RWPE2 (cell line): ENCODE measurements around the gene AGPAT2.
A peak's percentile ranks its signal among the peaks of the same experiment; 100 is the strongest.

Experiments used
- ATAC-seq: fragments of 200-7000 bp; cut with Tn5 transposase; 3 replicates; pipeline ENCODE4 v1.9.1; 2021; ENCODE audit warnings: low read depth
- DNase-seq: peaks from one replicate; pipeline ENCODE4 v3.0.0-alpha.2; 2020; ENCODE audit warnings: low spot score
- H3K27ac ChIP-seq: fragments of 450-650 bp; 2 replicates; pipeline ENCODE4 v1.5.1; 2017; ENCODE audit warnings: mild to moderate bottlenecking; ENCODE audit not compliant: poor library complexity, severe bottlenecking
- H3K27me3 ChIP-seq: fragments of 250-450 bp; sonication (Bioruptor Pico); 2 replicates; pipeline ENCODE4 v1.5.1; 2021; ENCODE audit warnings: mild to moderate bottlenecking, moderate library complexity; ENCODE audit not compliant: insufficient read depth, poor library complexity, severe bottlenecking
- H3K36me3 ChIP-seq: fragments of 250-450 bp; sonication (Bioruptor Pico); 2 replicates; pipeline ENCODE4 v1.5.1; 2020; ENCODE audit warnings: low read depth, mild to moderate bottlenecking, moderate library complexity
- H3K4me1 ChIP-seq: fragments of 250-450 bp; sonication (Bioruptor Pico); 2 replicates; pipeline ENCODE4 v1.5.1; 2021; ENCODE audit warnings: mild to moderate bottlenecking, moderate library complexity; ENCODE audit not compliant: insufficient read depth, poor library complexity, severe bottlenecking
- H3K4me3 ChIP-seq: fragments of 250-450 bp; sonication (Bioruptor Pico); 2 replicates; pipeline ENCODE4 v1.5.1; 2021; ENCODE audit warnings: mild to moderate bottlenecking, moderate library complexity; ENCODE audit not compliant: severe bottlenecking
- H3K9me3 ChIP-seq: fragments of 250-450 bp; sonication (Bioruptor Pico); 2 replicates; pipeline ENCODE4 v1.5.1; 2021; ENCODE audit warnings: mild to moderate bottlenecking, moderate library complexity; ENCODE audit not compliant: severe bottlenecking
- TF ChIP-seq, protein P1 (sequence below): fragments of 450-650 bp; IDR thresholded peaks from one replicate; pipeline ENCODE4 v1.5.1; 2017; ENCODE audit warnings: mild to moderate bottlenecking, moderate library complexity; ENCODE audit not compliant: poor library complexity, severe bottlenecking

Gene AGPAT2

DNA sequence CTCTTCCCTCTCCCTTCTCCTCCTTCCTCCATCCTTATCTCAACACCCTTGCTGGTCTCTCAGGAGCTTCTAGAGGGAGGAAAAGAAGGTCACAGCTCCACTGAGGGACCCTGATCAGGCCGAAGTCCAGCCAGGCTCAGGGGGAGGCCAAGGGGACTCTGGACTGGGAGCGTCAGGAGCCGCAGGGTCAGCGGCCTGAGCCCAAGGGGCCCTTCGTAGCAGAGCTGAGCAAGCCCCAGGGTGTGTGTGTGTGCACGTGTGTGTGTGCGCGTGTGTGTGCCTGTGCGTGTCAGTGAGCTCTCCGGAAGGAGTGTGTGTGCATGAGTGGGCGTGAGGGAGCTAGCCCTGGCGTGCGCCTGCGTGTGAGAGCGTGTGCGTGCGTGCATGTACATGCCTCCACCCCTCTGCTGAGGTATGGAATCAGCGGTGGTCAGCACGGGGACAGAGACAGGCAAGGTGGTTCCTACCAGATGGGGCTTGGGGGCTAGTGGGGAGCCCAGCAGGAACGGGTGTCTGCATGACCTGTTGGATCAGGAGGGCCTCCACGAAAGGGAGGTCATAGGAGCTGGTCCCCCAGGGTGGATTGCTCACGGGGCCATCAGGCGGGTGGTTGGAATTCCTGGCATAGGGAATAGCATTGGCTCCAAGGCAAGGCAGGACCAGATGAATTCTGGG is 10.0 kb upstream of the AGPAT2 start:
- H3K27ac ChIP-seq: no peak overlapping the region
- H3K4me3 ChIP-seq: no peak overlapping the region
- no peak for DNase-seq
- H3K36me3 ChIP-seq: no peaks in the 10 kb centered on the region
- no peaks in the 10 kb centered on the region for H3K9me3 ChIP-seq
- ATAC-seq: no peak
- TF ChIP-seq, protein P1, sequence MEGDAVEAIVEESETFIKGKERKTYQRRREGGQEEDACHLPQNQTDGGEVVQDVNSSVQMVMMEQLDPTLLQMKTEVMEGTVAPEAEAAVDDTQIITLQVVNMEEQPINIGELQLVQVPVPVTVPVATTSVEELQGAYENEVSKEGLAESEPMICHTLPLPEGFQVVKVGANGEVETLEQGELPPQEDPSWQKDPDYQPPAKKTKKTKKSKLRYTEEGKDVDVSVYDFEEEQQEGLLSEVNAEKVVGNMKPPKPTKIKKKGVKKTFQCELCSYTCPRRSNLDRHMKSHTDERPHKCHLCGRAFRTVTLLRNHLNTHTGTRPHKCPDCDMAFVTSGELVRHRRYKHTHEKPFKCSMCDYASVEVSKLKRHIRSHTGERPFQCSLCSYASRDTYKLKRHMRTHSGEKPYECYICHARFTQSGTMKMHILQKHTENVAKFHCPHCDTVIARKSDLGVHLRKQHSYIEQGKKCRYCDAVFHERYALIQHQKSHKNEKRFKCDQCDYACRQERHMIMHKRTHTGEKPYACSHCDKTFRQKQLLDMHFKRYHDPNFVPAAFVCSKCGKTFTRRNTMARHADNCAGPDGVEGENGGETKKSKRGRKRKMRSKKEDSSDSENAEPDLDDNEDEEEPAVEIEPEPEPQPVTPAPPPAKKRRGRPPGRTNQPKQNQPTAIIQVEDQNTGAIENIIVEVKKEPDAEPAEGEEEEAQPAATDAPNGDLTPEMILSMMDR: no peak
- peaks cover 7% of the 10 kb centered on the region for H3K27me3 ChIP-seq
- H3K4me1 ChIP-seq: peaks cover 14% of the 10 kb centered on the region

GRCh38 chr9:136696502-136696901 is 9.2 kb upstream of the AGPAT2 start:
- no peak for DNase-seq
- no peak overlapping the region for H3K4me3 ChIP-seq
- peaks cover 7% of the 10 kb centered on the region for H3K27me3 ChIP-seq
- H3K4me1 ChIP-seq: peaks cover 14% of the 10 kb centered on the region
- no peak for ATAC-seq
- no peaks in the 10 kb centered on the region for H3K9me3 ChIP-seq
- H3K27ac ChIP-seq: no peak overlapping the region
- TF ChIP-seq, protein P1: no peak
- H3K36me3 ChIP-seq: no peaks in the 10 kb centered on the region

DNA sequence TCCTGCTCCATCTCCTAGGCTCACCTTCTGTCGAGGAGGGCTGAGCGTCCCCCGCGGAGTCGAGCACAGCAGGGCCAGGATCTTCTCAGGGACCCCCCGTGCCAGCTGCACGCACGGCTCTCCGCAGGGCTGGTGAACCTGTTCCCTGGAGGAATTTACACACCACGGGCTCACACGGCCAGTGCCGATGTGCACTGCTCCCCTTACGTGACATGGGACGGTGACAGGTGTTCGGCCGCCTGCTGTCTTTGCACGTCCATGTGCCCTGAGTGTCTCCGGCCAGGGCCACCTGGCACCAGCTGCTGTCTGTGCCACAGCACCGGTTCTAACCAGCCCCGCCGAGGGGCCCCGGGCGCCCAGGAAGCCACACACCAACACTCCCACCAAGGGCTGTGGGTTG is 8.7 kb upstream of the AGPAT2 start:
- ATAC-seq: no peak
- peaks cover 14% of the 10 kb centered on the region for H3K4me1 ChIP-seq
- H3K9me3 ChIP-seq: no peaks in the 10 kb centered on the region
- H3K27me3 ChIP-seq: peaks cover 1% of the 10 kb centered on the region
- H3K27ac ChIP-seq: no peak overlapping the region
- TF ChIP-seq, protein P1: no peak
- H3K4me3 ChIP-seq: no peak overlapping the region
- no peaks in the 10 kb centered on the region for H3K36me3 ChIP-seq
- DNase-seq: no peak

DNA sequence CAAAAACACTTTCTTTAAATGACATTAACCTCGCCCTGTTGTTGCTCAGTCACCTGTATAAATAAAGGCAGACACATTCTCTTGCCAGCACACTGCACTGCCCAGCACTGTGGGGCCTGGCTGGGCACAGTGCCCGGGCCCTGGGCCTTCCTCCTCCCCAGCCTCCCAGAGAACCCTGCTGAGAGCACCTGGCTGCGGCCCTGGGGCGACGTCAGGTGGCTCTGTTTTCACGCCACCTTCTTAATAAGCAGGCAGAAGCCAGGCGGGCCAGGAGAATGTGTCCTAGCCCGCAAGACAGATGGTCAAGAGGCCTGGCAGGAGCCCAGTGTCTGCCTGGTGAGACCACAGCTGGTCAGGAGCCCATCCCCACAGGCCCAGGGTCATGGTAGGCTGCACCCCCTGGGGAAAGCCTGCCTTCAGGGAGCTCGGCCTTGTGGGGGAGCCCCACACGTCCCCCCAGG is 8.2 kb upstream of the AGPAT2 start:
- ATAC-seq: peak; percentile 34; the same call in 2 of the 3 replicates
- Histone ChIP-seq H3K4me3 (no peak overlapping the region), H3K27ac (no peak overlapping the region), H3K4me1 (peaks cover 14% of the 10 kb centered on the region), H3K9me3 (no peaks in the 10 kb centered on the region), H3K27me3 (no peaks in the 10 kb centered on the region), H3K36me3 (no peaks in the 10 kb centered on the region)
- no peak for DNase-seq
- TF ChIP-seq, protein P1: no peak

- no peak for ATAC-seq
- Histone ChIP-seq H3K4me3 (no peak overlapping the region), H3K36me3 (no peaks in the 10 kb centered on the region), H3K27ac (no peak overlapping the region), H3K9me3 (no peaks in the 10 kb centered on the region), H3K27me3 (no peaks in the 10 kb centered on the region), H3K4me1 (peaks cover 14% of the 10 kb centered on the region)
- DNase-seq: no peak
- TF ChIP-seq, protein P1: no peak
These were observed 7.6 kb upstream of the AGPAT2 start for GRCh38 chr9:136694872-136695247.
